Fibroblast of lung (primary cell): ENCODE data around the gene USH2A. TPM values are rescaled to one million over a fixed set of nuclear protein-coding genes. Genes with fewer than 3 reads are reported as not detected.

Experiments
- DNase-seq, 2 donors: peaks; one replicate each; pipeline versions ENCODE4 v3.0.0 to v3.0.0-alpha.2; 2010; ENCODE audit warnings: low read depth in 2 of 2
- H2AFZ ChIP-seq: 2 replicates; pipeline ENCODE4 v1.5.1; 2012; ENCODE audit warnings: low read length, control low read depth, inconsistent platforms
- H3K27ac ChIP-seq: 2 replicates; pipeline ENCODE4 v1.5.1; 2011; ENCODE audit warnings: low read length, control low read depth; ENCODE audit not compliant: insufficient read depth
- H3K27me3 ChIP-seq: 2 replicates; pipeline ENCODE4 v1.5.1; 2011; ENCODE audit warnings: mild to moderate bottlenecking, low read length; ENCODE audit not compliant: control insufficient read depth, insufficient read depth
- H3K36me3 ChIP-seq: 2 replicates; pipeline ENCODE4 v1.5.1; 2011; ENCODE audit warnings: low read length; ENCODE audit not compliant: control insufficient read depth, insufficient read depth
- H3K4me1 ChIP-seq: 2 replicates; pipeline ENCODE4 v1.5.1; 2011; ENCODE audit warnings: low read length; ENCODE audit not compliant: control insufficient read depth, insufficient read depth; ENCODE audit errors: extremely low read depth
- H3K4me2 ChIP-seq: 2 replicates; pipeline ENCODE4 v1.5.1; 2011; ENCODE audit warnings: low read length, control low read depth; ENCODE audit not compliant: insufficient read depth; ENCODE audit errors: extremely low read depth
- H3K4me3 ChIP-seq, 4 experiments: fragments of 200-600 bp in 1 of 4; sonication (generic) in 1 of 4; replicated peaks in 1 of 4; 2 replicates each; pipeline ENCODE4 v1.5.1; 2011 to 2016; ENCODE audit warnings: low read length in 4 of 4, low read depth in 3 of 4, mild to moderate bottlenecking in 3 of 4, control low read depth in 2 of 4, inconsistent platforms in 1 of 4, mixed read lengths in 1 of 4; ENCODE audit not compliant: insufficient read depth in 1 of 4; ENCODE audit errors: control extremely low read depth in 1 of 4
- H3K79me2 ChIP-seq: 2 replicates; pipeline ENCODE4 v1.5.1; 2012; ENCODE audit warnings: mild to moderate bottlenecking, low read length, inconsistent platforms; ENCODE audit not compliant: control insufficient read depth, insufficient read depth
- H3K9ac ChIP-seq: 2 replicates; pipeline ENCODE4 v1.5.1; 2011; ENCODE audit warnings: mild to moderate bottlenecking, low read length, control low read depth; ENCODE audit not compliant: insufficient read depth
- H3K9me3 ChIP-seq: 2 replicates; pipeline ENCODE4 v1.5.1; 2012; ENCODE audit warnings: low read depth, low read length; ENCODE audit not compliant: control insufficient read depth, insufficient read depth
- H4K20me1 ChIP-seq: 2 replicates; pipeline ENCODE4 v1.5.1; 2011; ENCODE audit warnings: low read length; ENCODE audit not compliant: control insufficient read depth, insufficient read depth; ENCODE audit errors: extremely low read depth
- EZH2 ChIP-seq: IDR thresholded peaks from 2 replicates; pipeline ENCODE4 v1.5.1; 2012; ENCODE audit warnings: low read length, control low read depth, mild to moderate bottlenecking; ENCODE audit errors: missing control alignments
- polyA plus RNA-seq, 2 donors: library from polyadenylated mRNA; depleted of rRNA in 1 of 2; stranded (reverse) in 1 of 2; unstranded in 1 of 2; fragments of >200 nt; gene quantifications; 2 replicates each; pipeline ENCODE4 v1.2.1, GENCODE V29; 2011 to 2012; ENCODE audit warnings: missing spikeins in 1 of 2
- total RNA-seq: library from RNA; depleted of rRNA; stranded (reverse); fragments of >200 nt; gene quantifications from 2 replicates; pipeline ENCODE4 v1.2.1, GENCODE V29; 2014
- TF ChIP-seq, protein P1 (sequence below), 2 donors: IDR thresholded peaks in 1 of 2; conservative IDR thresholded peaks in 1 of 2; 1 replicate in 1 of 2; 2 replicates in 1 of 2; pipeline ENCODE4 v1.5.1; 2011 to 2012; ENCODE audit warnings: low read length in 2 of 2, control low read depth in 1 of 2, inconsistent platforms in 1 of 2, low read depth in 1 of 2, mild to moderate bottlenecking in 1 of 2

USH2A gene
- total and polyA plus RNA-seq, 2 donors (not counting 1 experiment from before 2014, with no cell fraction given): under 0.01 to 0.01 TPM

DNA sequence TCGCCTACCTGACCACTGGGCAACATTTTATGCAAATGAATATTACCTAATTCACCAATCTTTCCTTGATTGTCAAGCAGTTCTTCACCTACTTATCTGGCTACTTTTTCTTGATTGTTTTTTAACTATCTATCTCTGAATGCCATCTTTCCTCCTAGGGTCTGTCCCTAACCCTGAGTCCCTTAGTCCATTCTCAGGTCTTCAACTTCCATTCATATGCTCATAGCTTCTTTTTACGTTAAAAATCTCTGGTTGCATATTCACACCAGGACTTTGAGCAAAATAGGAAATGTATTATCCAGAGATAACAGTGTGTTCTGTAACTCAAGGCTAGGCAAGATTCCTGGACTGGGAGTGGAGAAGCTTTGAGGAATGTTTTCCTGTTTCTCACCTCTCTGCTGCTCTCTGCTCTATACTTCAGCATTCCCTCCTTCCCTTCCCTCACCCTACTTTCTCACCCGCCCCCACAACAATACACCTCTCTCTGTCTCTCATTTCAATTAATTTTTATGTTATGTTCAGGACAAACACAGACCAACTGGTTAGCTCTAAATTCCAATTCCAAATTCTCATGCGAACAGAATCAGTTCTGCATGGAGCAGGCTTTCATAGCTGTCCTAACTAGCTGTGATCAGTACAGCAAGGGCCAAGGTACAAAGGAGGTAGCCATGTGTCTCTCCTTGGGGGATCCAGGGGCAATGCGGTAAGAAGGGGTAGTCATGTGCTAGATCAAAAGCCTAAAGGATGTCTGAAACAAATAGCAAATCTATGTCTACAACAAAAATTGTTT, 278.4 kb downstream of the USH2A start:
- Histone ChIP-seq H3K4me3 (no peak overlapping the region), H4K20me1 (no peaks in the 10 kb centered on the region)
- TF ChIP-seq EZH2: no peak
- TF ChIP-seq, protein P1, sequence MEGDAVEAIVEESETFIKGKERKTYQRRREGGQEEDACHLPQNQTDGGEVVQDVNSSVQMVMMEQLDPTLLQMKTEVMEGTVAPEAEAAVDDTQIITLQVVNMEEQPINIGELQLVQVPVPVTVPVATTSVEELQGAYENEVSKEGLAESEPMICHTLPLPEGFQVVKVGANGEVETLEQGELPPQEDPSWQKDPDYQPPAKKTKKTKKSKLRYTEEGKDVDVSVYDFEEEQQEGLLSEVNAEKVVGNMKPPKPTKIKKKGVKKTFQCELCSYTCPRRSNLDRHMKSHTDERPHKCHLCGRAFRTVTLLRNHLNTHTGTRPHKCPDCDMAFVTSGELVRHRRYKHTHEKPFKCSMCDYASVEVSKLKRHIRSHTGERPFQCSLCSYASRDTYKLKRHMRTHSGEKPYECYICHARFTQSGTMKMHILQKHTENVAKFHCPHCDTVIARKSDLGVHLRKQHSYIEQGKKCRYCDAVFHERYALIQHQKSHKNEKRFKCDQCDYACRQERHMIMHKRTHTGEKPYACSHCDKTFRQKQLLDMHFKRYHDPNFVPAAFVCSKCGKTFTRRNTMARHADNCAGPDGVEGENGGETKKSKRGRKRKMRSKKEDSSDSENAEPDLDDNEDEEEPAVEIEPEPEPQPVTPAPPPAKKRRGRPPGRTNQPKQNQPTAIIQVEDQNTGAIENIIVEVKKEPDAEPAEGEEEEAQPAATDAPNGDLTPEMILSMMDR (conservative IDR thresholded peaks at IDR 0.05 in 1 of 2, IDR thresholded peaks at IDR 0.05 in 1 of 2; ENCODE audit: low read depth in 1 of 2, low read length in 2 of 2): no peak

DNA sequence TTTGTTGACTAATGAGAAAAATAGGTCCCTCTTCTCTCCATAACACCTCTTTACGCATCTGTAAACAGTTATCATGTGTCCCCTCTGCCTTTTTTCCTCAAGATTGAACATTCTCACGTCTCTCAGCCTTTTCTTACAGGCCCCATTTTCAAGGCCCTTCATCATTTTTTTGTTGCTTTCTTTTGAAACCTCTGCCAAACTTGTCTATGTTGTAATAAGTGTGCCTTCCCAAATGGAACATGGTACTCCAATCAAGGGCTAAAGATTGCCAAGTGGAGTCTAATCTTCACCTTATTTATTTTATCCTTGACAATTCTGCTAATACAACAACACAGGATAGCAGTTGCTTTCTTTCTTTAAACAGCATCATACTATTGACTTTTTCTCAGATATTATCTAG, 280.3 kb downstream of the USH2A start:
- TF ChIP-seq, protein P1 (conservative IDR thresholded peaks at IDR 0.05 in 1 of 2, IDR thresholded peaks at IDR 0.05 in 1 of 2; ENCODE audit: low read depth in 1 of 2, low read length in 2 of 2): no peak
- TF ChIP-seq EZH2: no peak

More for the DNA sequence above, 278.4 kb downstream of the USH2A start:
- Histone ChIP-seq H3K27ac (no peak overlapping the region), H3K9ac (no peak overlapping the region), H3K4me2 (no peak overlapping the region), H3K36me3 (no peaks in the 10 kb centered on the region), H3K27me3 (no peaks in the 10 kb centered on the region), H2AFZ (no peak overlapping the region), H3K9me3 (no peaks in the 10 kb centered on the region), H3K79me2 (no peaks in the 10 kb centered on the region), H3K4me1 (no peaks in the 10 kb centered on the region)
- DNase-seq: no peak

DNA sequence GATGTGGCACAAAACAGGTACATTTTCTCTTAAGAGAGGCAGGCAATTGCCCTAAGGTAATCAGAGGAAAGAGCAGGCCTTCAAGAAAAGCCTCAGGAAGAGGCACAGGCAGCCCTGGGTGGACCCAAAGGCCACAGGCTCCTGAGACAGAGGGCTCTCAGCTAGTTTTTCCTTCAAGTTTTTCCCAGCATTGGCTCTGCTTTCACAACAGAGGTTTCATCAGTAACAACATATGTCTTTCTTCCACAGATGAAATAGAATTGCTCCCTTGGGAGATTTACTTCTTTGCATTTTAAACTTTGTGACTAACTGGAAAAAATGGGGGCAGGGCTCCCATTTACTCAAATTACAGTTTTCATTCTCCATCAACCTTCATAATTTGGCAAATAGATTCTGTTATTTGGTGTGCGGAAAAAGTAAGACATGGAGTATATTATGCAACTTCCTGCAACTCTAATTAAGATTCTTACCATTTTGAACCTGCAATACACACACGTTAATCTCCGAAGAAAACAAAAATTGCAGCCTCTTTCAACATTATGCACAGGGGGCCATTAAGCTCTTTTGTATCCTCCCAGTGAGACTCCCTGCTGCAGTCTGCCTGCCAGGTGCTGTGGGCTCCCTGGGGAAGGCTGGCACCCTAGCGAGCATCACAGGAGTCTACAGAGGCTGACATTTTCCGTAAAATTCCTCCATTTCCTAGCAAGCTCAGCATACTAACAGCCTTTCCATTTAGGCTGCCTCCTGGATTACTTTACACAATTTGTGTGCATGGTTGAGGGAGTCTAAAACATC, 282.3 kb downstream of the USH2A start:
- no peaks in the 10 kb centered on the region for H3K79me2 ChIP-seq
- no peaks in the 10 kb centered on the region for H3K36me3 ChIP-seq
- no peak overlapping the region for H3K9ac ChIP-seq
- peak in 1 of 2 donors; percentile 89 for DNase-seq
- no peaks in the 10 kb centered on the region for H3K4me1 ChIP-seq
- no peak overlapping the region for H3K4me3 ChIP-seq
- H3K4me2 ChIP-seq: no peak overlapping the region
- no peaks in the 10 kb centered on the region for H4K20me1 ChIP-seq
- H2AFZ ChIP-seq: no peak overlapping the region
- no peak for TF ChIP-seq EZH2
- TF ChIP-seq, protein P1 (conservative IDR thresholded peaks at IDR 0.05 in 1 of 2, IDR thresholded peaks at IDR 0.05 in 1 of 2; ENCODE audit: low read depth in 1 of 2, low read length in 2 of 2): no peak
- H3K9me3 ChIP-seq: no peaks in the 10 kb centered on the region
- H3K27me3 ChIP-seq: no peaks in the 10 kb centered on the region
- H3K27ac ChIP-seq: no peak overlapping the region

More for the DNA sequence above, 280.3 kb downstream of the USH2A start:
- H3K9me3 ChIP-seq: no peaks in the 10 kb centered on the region
- H3K4me3 ChIP-seq: no peak overlapping the region
- H3K36me3 ChIP-seq: no peaks in the 10 kb centered on the region
- H3K27ac ChIP-seq: no peak overlapping the region
- H3K79me2 ChIP-seq: no peaks in the 10 kb centered on the region
- no peaks in the 10 kb centered on the region for H3K4me1 ChIP-seq
- H2AFZ ChIP-seq: no peak overlapping the region
- DNase-seq: peak in 1 of 2 donors; percentile 20
- H3K9ac ChIP-seq: no peak overlapping the region
- no peaks in the 10 kb centered on the region for H3K27me3 ChIP-seq
- no peaks in the 10 kb centered on the region for H4K20me1 ChIP-seq
- no peak overlapping the region for H3K4me2 ChIP-seq
